ENCODE measurements around the gene PPIG. TPM values are rescaled to one million over a fixed set of nuclear protein-coding genes. Genes with fewer than 3 reads are reported as not detected.
A peak's percentile ranks its signal among the peaks of the same experiment; 100 is the strongest.
"Not testable (repeated sequence)": the region's sequence is repeated elsewhere in the genome, so short reads cannot be mapped to it uniquely, and the experiment has no call there.

Gene PPIG
- total RNA-seq, 1 donor from 2014 or later, result 14.7 TPM

GRCh38 chr2:169572821-169573159 is 11.4 kb upstream of the PPIG start:
- no peak for FAIRE-seq
- no peak for TF ChIP-seq CTCF (IDR thresholded peaks at IDR 0.05; ENCODE audit: insufficient read depth, low read length, severe bottlenecking)
- no peak for DNase-seq (ENCODE audit: low read depth)
- Histone ChIP-seq H3K27me3 (ENCODE audit: control insufficient read depth, insufficient read depth, low read length) (no peaks in the 10 kb centered on the region), H3K36me3 (ENCODE audit: control insufficient read depth, insufficient read depth, low read length) (no peaks in the 10 kb centered on the region), H3K4me3 (ENCODE audit: low read depth, low read length) (peak overlapping the region; percentile 60)

GRCh38 chr2:169573160-169573973 is 10.8 kb upstream of the PPIG start, which contains the start of gene FASTKD1:
Gene FASTKD1, minus strand, starts transcription at chr2:169573865. Its CDS starts 1,836 bp downstream, at chr2:169572029.
- FAIRE-seq, result no peak
- peak; percentile 84 for DNase-seq (ENCODE audit: low read depth)
- H3K4me3 ChIP-seq (ENCODE audit: low read depth, low read length), result peak within 1 kb of the TSS; percentile 60

GRCh38 chr2:169573974-169574299 is 10.2 kb upstream of the PPIG start:
- Histone ChIP-seq H3K27me3 (ENCODE audit: control insufficient read depth, insufficient read depth, low read length) (no peaks in the 10 kb centered on the region), H3K4me3 (ENCODE audit: low read depth, low read length) (peak overlapping the region; percentile 60), H3K36me3 (ENCODE audit: control insufficient read depth, insufficient read depth, low read length) (no peaks in the 10 kb centered on the region)
- TF ChIP-seq CTCF (IDR thresholded peaks at IDR 0.05; ENCODE audit: insufficient read depth, low read length, severe bottlenecking), result no peak
- DNase-seq (ENCODE audit: low read depth) (no peak), FAIRE-seq (no peak)

More at GRCh38 chr2:169573160-169573973, 10.8 kb upstream of the PPIG start, which contains the start of gene FASTKD1:
- Histone ChIP-seq H3K27me3 (ENCODE audit: control insufficient read depth, insufficient read depth, low read length) (no peaks in the 10 kb centered on the region), H3K36me3 (ENCODE audit: control insufficient read depth, insufficient read depth, low read length) (no peaks in the 10 kb centered on the region)
- no peak for TF ChIP-seq CTCF (IDR thresholded peaks at IDR 0.05; ENCODE audit: insufficient read depth, low read length, severe bottlenecking)

GRCh38 chr2:169574539-169574938 is 9.6 kb upstream of the PPIG start:
- not testable (repeated sequence) for H3K36me3 ChIP-seq (ENCODE audit: control insufficient read depth, insufficient read depth, low read length); H3K4me3 ChIP-seq (ENCODE audit: low read depth, low read length); DNase-seq (ENCODE audit: low read depth); FAIRE-seq; H3K27me3 ChIP-seq (ENCODE audit: control insufficient read depth, insufficient read depth, low read length)

GRCh38 chr2:169575264-169575663 is 8.9 kb upstream of the PPIG start:
- H3K27me3 ChIP-seq (ENCODE audit: control insufficient read depth, insufficient read depth, low read length); DNase-seq (ENCODE audit: low read depth); FAIRE-seq: not testable (repeated sequence)

GRCh38 chr2:169579044-169579443 is 5.1 kb upstream of the PPIG start:
- H3K36me3 ChIP-seq (ENCODE audit: control insufficient read depth, insufficient read depth, low read length), result no peaks in the 10 kb centered on the region
- no peak overlapping the region for H3K4me3 ChIP-seq (ENCODE audit: low read depth, low read length)
- no peaks in the 10 kb centered on the region for H3K27me3 ChIP-seq (ENCODE audit: control insufficient read depth, insufficient read depth, low read length)
- no peak for TF ChIP-seq CTCF (IDR thresholded peaks at IDR 0.05; ENCODE audit: insufficient read depth, low read length, severe bottlenecking)
- no peak for FAIRE-seq
- no peak for DNase-seq (ENCODE audit: low read depth)

More at GRCh38 chr2:169575264-169575663, 8.9 kb upstream of the PPIG start:
- not testable (repeated sequence) for H3K4me3 ChIP-seq (ENCODE audit: low read depth, low read length); H3K36me3 ChIP-seq (ENCODE audit: control insufficient read depth, insufficient read depth, low read length)

- not testable (repeated sequence) for H3K4me3 ChIP-seq (ENCODE audit: low read depth, low read length); H3K36me3 ChIP-seq (ENCODE audit: control insufficient read depth, insufficient read depth, low read length); H3K27me3 ChIP-seq (ENCODE audit: control insufficient read depth, insufficient read depth, low read length); DNase-seq (ENCODE audit: low read depth); FAIRE-seq
Observed at GRCh38 chr2:169582552-169583266, 1.4 kb upstream of the PPIG start.
